AG09319 (cell line): ENCODE data around the gene SPEF2.

Experiments used
- DNase-seq: peaks from one replicate; pipeline ENCODE4 v3.0.0-alpha.2; 2010; ENCODE audit warnings: low read depth; ENCODE audit errors: extremely low read depth
- CTCF ChIP-seq: IDR thresholded peaks from 2 replicates; pipeline ENCODE4 v1.5.1; 2011; ENCODE audit warnings: low read depth, mild to moderate bottlenecking, inconsistent platforms, low read length, moderate library complexity

Gene SPEF2

GRCh38 chr5:35773967-35774366 lies 156.3 kb downstream of the SPEF2 start:
- no peak for DNase-seq
- no peak for TF ChIP-seq CTCF

- no peak for TF ChIP-seq CTCF
- no peak for DNase-seq
These were observed 159.1 kb downstream of the SPEF2 start for GRCh38 chr5:35776757-35777156.

GRCh38 chr5:35777358-35778087 lies 159.9 kb downstream of the SPEF2 start:
- TF ChIP-seq CTCF, result peak; percentile 55
- peak; percentile 64 for DNase-seq

- DNase-seq, result no peak
- TF ChIP-seq CTCF, result no peak
These were observed 160.7 kb downstream of the SPEF2 start for GRCh38 chr5:35778259-35778769.

- TF ChIP-seq CTCF, result no peak
- DNase-seq, result no peak
These were observed 162.6 kb downstream of the SPEF2 start for GRCh38 chr5:35780236-35780635.

- no peak for DNase-seq
- TF ChIP-seq CTCF, result no peak
These were observed 163.6 kb downstream of the SPEF2 start for GRCh38 chr5:35781181-35781790.

GRCh38 chr5:35783551-35783950 lies 165.9 kb downstream of the SPEF2 start:
- no peak for DNase-seq
- TF ChIP-seq CTCF, result no peak
